HCT116 (cell line): ENCODE results near the gene SETD5. TPM values are rescaled to one million over a fixed set of nuclear protein-coding genes. Genes with fewer than 3 reads are reported as not detected.

Experiments used
- ATAC-seq: fragments of 200-7000 bp; cut with Tn5 transposase; 2 replicates; pipeline ENCODE4 v1.9.1; 2020; ENCODE audit warnings: mild to moderate bottlenecking, moderate library complexity
- BruUV-seq: library from RNA; stranded (reverse); fragments of 400-500 nt; replicated peaks from 2 replicates; lab custom pipeline; 2021; lab: Mats Ljungman, UMichigan
- CTCF ChIA-PET: fragments of 300-600 bp; sonication (Branson Sonifier 250); formaldehyde crosslinking; loops from one replicate; lab custom pipeline; 2021; ENCODE audit warnings: antibody characterized with exemption; lab: Charles Lee
- POLR2A ChIA-PET: fragments of 300-600, 350-600 bp; sonication (Branson Sonifier 250); formaldehyde crosslinking; loops from one replicate; lab custom pipeline; 2021; ENCODE audit warnings: antibody characterized with exemption; lab: Charles Lee
- RAD21 ChIA-PET, 2 experiments: fragments of 300-600 bp; sonication (Branson Sonifier 250); formaldehyde crosslinking; loops; one replicate each; lab custom pipeline; 2023; ENCODE audit warnings: low total read pairs in 2 of 2; ENCODE audit not compliant: uncharacterized antibody in 2 of 2, unreplicated experiment in 2 of 2, low non-redundant PET in 1 of 2; lab: Charles Lee
- DNase-seq: peaks from one replicate; pipeline ENCODE4 v3.0.0-alpha.2; 2010; ENCODE audit warnings: low read depth, low spot score
- H2AFZ ChIP-seq: fragments of 200-600 bp; shearing (Covaris generic), sonication (generic); 2 replicates; pipeline ENCODE4 v1.6.1; 2017; ENCODE audit warnings: low read depth, mixed run types, mixed read lengths, antibody characterized with exemption, low read length; ENCODE audit not compliant: poor library complexity, severe bottlenecking
- H3K27ac ChIP-seq: 2 replicates; pipeline ENCODE4 v1.5.1; 2012; ENCODE audit warnings: low read depth, low read length
- H3K27me3 ChIP-seq: fragments of 200-600 bp; sonication (generic); 2 replicates; pipeline ENCODE4 v1.6.1; 2016; ENCODE audit warnings: mixed run types, low read length, mixed read lengths; ENCODE audit not compliant: insufficient read depth
- H3K36me3 ChIP-seq, 2 experiments: fragments of 200-500 bp in 1 of 2; fragments of 200-600 bp in 1 of 2; sonication (Bioruptor generic) in 1 of 2; sonication (generic) in 1 of 2; 2 replicates each; pipeline versions ENCODE4 v1.5.1 to v1.6.1; 2014 to 2016; ENCODE audit warnings: low read length in 2 of 2, inconsistent platforms in 1 of 2, mixed read lengths in 1 of 2, mixed run types in 1 of 2; ENCODE audit not compliant: insufficient read depth in 2 of 2, control insufficient read depth in 1 of 2
- H3K4me1 ChIP-seq, 2 experiments: fragments of 200-600 bp in 1 of 2; sonication (generic) in 1 of 2; 2 replicates each; pipeline versions ENCODE4 v1.5.1 to v1.6.1; 2012 to 2017; ENCODE audit warnings: low read length in 2 of 2, inconsistent platforms in 1 of 2, mild to moderate bottlenecking in 1 of 2, mixed read lengths in 1 of 2, mixed run types in 1 of 2, moderate library complexity in 1 of 2; ENCODE audit not compliant: insufficient read depth in 2 of 2, control insufficient read depth in 1 of 2
- H3K4me2 ChIP-seq: fragments of 200-600 bp; sonication (generic); 2 replicates; pipeline ENCODE4 v1.6.1; 2017; ENCODE audit warnings: mixed run types, low read length, mixed read lengths
- H3K4me3 ChIP-seq, 2 experiments: fragments of 200-600 bp in 1 of 2; sonication (generic) in 1 of 2; replicated peaks in 1 of 2; 2 replicates each; pipeline ENCODE4 v1.5.1; 2011 to 2016; ENCODE audit warnings: low read length in 2 of 2, control low read depth in 1 of 2, low read depth in 1 of 2, mild to moderate bottlenecking in 1 of 2, mixed read lengths in 1 of 2, mixed run types in 1 of 2
- H3K79me2 ChIP-seq: fragments of 200-600 bp; sonication (generic); 2 replicates; pipeline ENCODE4 v1.6.1; 2017; ENCODE audit warnings: mild to moderate bottlenecking, mixed run types, low read length, moderate library complexity, mixed read lengths; ENCODE audit not compliant: insufficient read depth
- H3K9ac ChIP-seq: fragments of 200-600 bp; sonication (generic); 2 replicates; pipeline ENCODE4 v1.6.1; 2016; ENCODE audit warnings: low read length, mixed read lengths
- H3K9me2 ChIP-seq: fragments of 200-600 bp; sonication (generic), shearing (Covaris generic); 2 replicates; pipeline ENCODE4 v1.6.1; 2017; ENCODE audit warnings: mixed run types, mild to moderate bottlenecking, moderate library complexity; ENCODE audit not compliant: insufficient read depth
- H3K9me3 ChIP-seq, 2 experiments: fragments of 200-500 bp in 1 of 2; fragments of 200-600 bp in 1 of 2; sonication (Bioruptor generic) in 1 of 2; sonication (generic) in 1 of 2; 2 replicates each; pipeline ENCODE4 v1.6.1; 2014 to 2017; ENCODE audit warnings: low read length in 2 of 2, mixed read lengths in 2 of 2, inconsistent platforms in 1 of 2, low read depth in 1 of 2, mild to moderate bottlenecking in 1 of 2, mixed run types in 1 of 2, moderate library complexity in 1 of 2; ENCODE audit not compliant: control insufficient read depth in 1 of 2, insufficient read depth in 1 of 2
- H4K20me1 ChIP-seq: fragments of 200-600 bp; sonication (generic), shearing (Covaris generic); 2 replicates; pipeline ENCODE4 v1.6.1; 2017; ENCODE audit warnings: mixed run types, mild to moderate bottlenecking, moderate library complexity; ENCODE audit not compliant: insufficient read depth
- CBX3 ChIP-seq: IDR thresholded peaks from 2 replicates; pipeline ENCODE4 v1.6.1; 2012; ENCODE audit warnings: low read depth
- CEBPB ChIP-seq: IDR thresholded peaks from 2 replicates; pipeline ENCODE4 v1.6.1; 2012; ENCODE audit warnings: low read depth
- CTCF ChIP-seq, 3 experiments: fragments of 200-600 bp in 1 of 3; sonication (generic) in 1 of 3; IDR thresholded peaks in 2 of 3; conservative IDR thresholded peaks in 1 of 3; 2 replicates each; pipeline ENCODE4 v1.5.1; 2012 to 2017; ENCODE audit warnings: low read depth in 2 of 3, low read length in 2 of 3, antibody characterized with exemption in 1 of 3, borderline replicate concordance in 1 of 3, control low read depth in 1 of 3, mild to moderate bottlenecking in 1 of 3, mixed read lengths in 1 of 3, mixed run types in 1 of 3, moderate library complexity in 1 of 3; ENCODE audit not compliant: insufficient read depth in 1 of 3
- ELF1 ChIP-seq: IDR thresholded peaks from 2 replicates; pipeline ENCODE4 v1.6.1; 2012; ENCODE audit warnings: low read depth, borderline replicate concordance
- EZH2 ChIP-seq: fragments of 200-600 bp; sonication (generic); IDR thresholded peaks from 2 replicates; pipeline ENCODE4 v1.6.1; 2017; ENCODE audit warnings: antibody characterized with exemption, mixed run types
- EZH2phosphoT487 ChIP-seq: fragments of 200-600 bp; IDR thresholded peaks from 2 replicates; pipeline ENCODE4 v1.6.1; 2018; ENCODE audit warnings: antibody characterized with exemption, borderline replicate concordance
- JUND ChIP-seq: IDR thresholded peaks from 2 replicates; pipeline ENCODE4 v1.6.1; 2012
- MAX ChIP-seq: IDR thresholded peaks from 2 replicates; pipeline ENCODE4 v1.6.1; 2012
- RAD21 ChIP-seq: IDR thresholded peaks from 2 replicates; pipeline ENCODE4 v1.6.1; 2012; ENCODE audit warnings: low read depth, mild to moderate bottlenecking
- SIN3A ChIP-seq: IDR thresholded peaks from 2 replicates; pipeline ENCODE4 v1.6.1; 2012; ENCODE audit warnings: low read depth
- SP1 ChIP-seq: IDR thresholded peaks from 2 replicates; pipeline ENCODE4 v1.6.1; 2012; ENCODE audit warnings: low read depth
- SRF ChIP-seq: IDR thresholded peaks from 2 replicates; pipeline ENCODE4 v1.6.1; 2012; ENCODE audit warnings: low read depth
- TCF7L2 ChIP-seq: IDR thresholded peaks from 2 replicates; pipeline ENCODE4 v1.7.0; 2011; ENCODE audit warnings: borderline replicate concordance, inconsistent platforms; ENCODE audit not compliant: insufficient read depth, insufficient read length; ENCODE audit errors: extremely low read depth
- YY1 ChIP-seq: IDR thresholded peaks from 2 replicates; pipeline ENCODE4 v1.6.1; 2011; ENCODE audit warnings: low read length, low read depth, moderate library complexity, mild to moderate bottlenecking; ENCODE audit not compliant: insufficient replicate concordance; ENCODE audit errors: extremely low read depth
- ZNF274 ChIP-seq: fragments of 200-500 bp; sonication (Bioruptor generic); IDR thresholded peaks from 2 replicates; pipeline ENCODE4 v1.6.1; 2014; ENCODE audit warnings: mild to moderate bottlenecking, low read depth, low read length, inconsistent platforms
- intact Hi-C: fragments of 100-400 bp; cut with micrococcal nuclease; formaldehyde crosslinking; loops from 2 replicates; pipeline ENCODE4 v1.10.0; 2022
- total RNA-seq: library from RNA; stranded (reverse); gene quantifications from one replicate; pipeline ENCODE4 v1.2.1, GENCODE V29; 2021; ENCODE audit not compliant: unreplicated experiment
- TF ChIP-seq, protein P1 (sequence below): IDR thresholded peaks from 2 replicates; pipeline ENCODE4 v1.6.1; 2012; ENCODE audit warnings: low read depth

The SETD5 gene
- total RNA-seq, 1 experiment from 2014 or later: 141 TPM

GRCh38 chr3:9395570-9396300, 1.7 kb upstream of the SETD5 start:
- Histone ChIP-seq H3K4me1 (peaks cover 14 to 34% of the 10 kb centered on the region in 2 experiments), H4K20me1 (peaks cover 28% of the 10 kb centered on the region), H2AFZ (no peak overlapping the region), H3K79me2 (peaks cover 87% of the 10 kb centered on the region), H3K9me2 (no peaks in the 10 kb centered on the region), H3K4me2 (peak overlapping the region; percentile 75), H3K4me3 (peak overlapping the region; percentile 63 to 98), H3K9me3 (no peaks in the 10 kb centered on the region), H3K27me3 (no peaks in the 10 kb centered on the region), H3K27ac (peak overlapping the region; percentile 93), H3K9ac (peak overlapping the region; percentile 99), H3K36me3 (peaks cover 21 to 43% of the 10 kb centered on the region in 2 experiments; a peak in 3 of 4 replicates)
- ChIA-PET RAD21 (no interaction called here), POLR2A (interaction anchor here (1.0 to 3.0 kb wide), 10 partner anchors 8 to 408 kb away, joined by 3 to 46 read pairs (median 8); partner anchors contain the start of gene THUMPD3), CTCF (interaction anchor here (2.3 kb wide), 1 partner anchor 27 kb away, joined by 7 read pairs; no protein-coding TSS in a partner anchor)
- no peak for ATAC-seq
- no peak for DNase-seq
- TSS peak; percentile 34 for BruUV-seq
- no peak for TF ChIP-seq JUND
- TF ChIP-seq CEBPB: no peak
- no peak for TF ChIP-seq MAX
- TF ChIP-seq SP1: no peak
- TF ChIP-seq YY1: no peak
- TF ChIP-seq ZNF274: no peak
- no peak for TF ChIP-seq EZH2
- no peak for TF ChIP-seq RAD21
- no peak for TF ChIP-seq SRF
- TF ChIP-seq CBX3: no peak
- no peak for TF ChIP-seq SIN3A
- TF ChIP-seq ELF1: no peak
- TF ChIP-seq EZH2phosphoT487: no peak
- TF ChIP-seq, protein P1, sequence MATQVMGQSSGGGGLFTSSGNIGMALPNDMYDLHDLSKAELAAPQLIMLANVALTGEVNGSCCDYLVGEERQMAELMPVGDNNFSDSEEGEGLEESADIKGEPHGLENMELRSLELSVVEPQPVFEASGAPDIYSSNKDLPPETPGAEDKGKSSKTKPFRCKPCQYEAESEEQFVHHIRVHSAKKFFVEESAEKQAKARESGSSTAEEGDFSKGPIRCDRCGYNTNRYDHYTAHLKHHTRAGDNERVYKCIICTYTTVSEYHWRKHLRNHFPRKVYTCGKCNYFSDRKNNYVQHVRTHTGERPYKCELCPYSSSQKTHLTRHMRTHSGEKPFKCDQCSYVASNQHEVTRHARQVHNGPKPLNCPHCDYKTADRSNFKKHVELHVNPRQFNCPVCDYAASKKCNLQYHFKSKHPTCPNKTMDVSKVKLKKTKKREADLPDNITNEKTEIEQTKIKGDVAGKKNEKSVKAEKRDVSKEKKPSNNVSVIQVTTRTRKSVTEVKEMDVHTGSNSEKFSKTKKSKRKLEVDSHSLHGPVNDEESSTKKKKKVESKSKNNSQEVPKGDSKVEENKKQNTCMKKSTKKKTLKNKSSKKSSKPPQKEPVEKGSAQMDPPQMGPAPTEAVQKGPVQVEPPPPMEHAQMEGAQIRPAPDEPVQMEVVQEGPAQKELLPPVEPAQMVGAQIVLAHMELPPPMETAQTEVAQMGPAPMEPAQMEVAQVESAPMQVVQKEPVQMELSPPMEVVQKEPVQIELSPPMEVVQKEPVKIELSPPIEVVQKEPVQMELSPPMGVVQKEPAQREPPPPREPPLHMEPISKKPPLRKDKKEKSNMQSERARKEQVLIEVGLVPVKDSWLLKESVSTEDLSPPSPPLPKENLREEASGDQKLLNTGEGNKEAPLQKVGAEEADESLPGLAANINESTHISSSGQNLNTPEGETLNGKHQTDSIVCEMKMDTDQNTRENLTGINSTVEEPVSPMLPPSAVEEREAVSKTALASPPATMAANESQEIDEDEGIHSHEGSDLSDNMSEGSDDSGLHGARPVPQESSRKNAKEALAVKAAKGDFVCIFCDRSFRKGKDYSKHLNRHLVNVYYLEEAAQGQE: no peak
- no peak for TF ChIP-seq CTCF (IDR thresholded peaks at IDR 0.05 in 2 of 3, conservative IDR thresholded peaks at IDR 0.05 in 1 of 3; ENCODE audit: borderline replicate concordance in 1 of 3, insufficient read depth in 1 of 3, low read depth in 2 of 3, low read length in 2 of 3)
- TF ChIP-seq TCF7L2: no peak
- intact Hi-C loops: loop anchor here (1.0 kb wide), 1 partner anchor 27 kb away; no protein-coding TSS in a partner anchor
